Cardiac fibroblast (primary cell): Measurements from ENCODE around the gene CCNG1.
A peak's percentile ranks its signal among the peaks of the same experiment; 100 is the strongest.

ENCODE experiments used
- DNase-seq, 2 donors: peaks; one replicate each; pipeline versions ENCODE4 v3.0.0 to v3.0.0-alpha.2; 2010; ENCODE audit warnings: low read depth in 2 of 2
- H3K4me3 ChIP-seq, 2 donors: replicated peaks in 1 of 2; 1 replicate in 1 of 2; 2 replicates in 1 of 2; pipeline ENCODE4 v1.5.1; 2011; ENCODE audit warnings: low read depth in 2 of 2, low read length in 2 of 2, mild to moderate bottlenecking in 2 of 2, moderate library complexity in 1 of 2
- TF ChIP-seq, protein P1 (sequence below): IDR thresholded peaks from one replicate; pipeline ENCODE4 v1.5.1; 2011; ENCODE audit warnings: low read depth, mild to moderate bottlenecking, low read length, inconsistent platforms

The CCNG1 gene

DNA sequence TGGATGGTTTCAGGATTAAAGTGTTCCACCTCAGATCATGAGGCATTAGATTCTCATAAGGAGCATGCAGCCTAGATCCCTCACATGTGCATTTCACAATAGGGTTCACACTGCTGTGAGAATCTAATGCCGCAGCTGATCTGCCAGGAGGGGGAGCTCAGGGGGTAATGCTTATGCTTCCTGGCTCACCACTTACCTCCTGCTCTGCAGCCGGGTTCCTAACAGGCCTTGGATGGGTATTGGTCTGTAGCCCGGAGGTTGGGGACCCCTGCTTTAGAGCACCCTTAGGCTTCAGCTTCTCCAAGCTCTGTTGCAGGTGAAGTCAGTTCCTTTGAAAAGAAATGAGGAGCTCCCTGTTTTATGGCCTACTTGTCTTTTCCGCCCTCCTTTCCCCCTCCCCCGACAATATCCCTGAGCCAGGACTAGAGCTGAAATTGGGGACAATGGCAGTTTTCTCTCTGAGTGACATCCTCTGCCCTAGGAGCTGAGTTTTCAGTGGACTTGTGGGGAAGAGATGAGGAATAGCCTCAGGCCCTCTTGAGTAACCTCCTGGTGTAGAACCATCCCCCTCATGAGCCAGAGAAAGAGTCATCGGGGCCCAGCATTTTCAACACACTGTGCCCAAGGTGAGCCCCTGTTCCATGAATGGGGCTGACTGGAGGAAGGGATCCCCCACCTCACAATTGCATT lies 51.8 kb downstream of the CCNG1 start:
- TF ChIP-seq, protein P1, sequence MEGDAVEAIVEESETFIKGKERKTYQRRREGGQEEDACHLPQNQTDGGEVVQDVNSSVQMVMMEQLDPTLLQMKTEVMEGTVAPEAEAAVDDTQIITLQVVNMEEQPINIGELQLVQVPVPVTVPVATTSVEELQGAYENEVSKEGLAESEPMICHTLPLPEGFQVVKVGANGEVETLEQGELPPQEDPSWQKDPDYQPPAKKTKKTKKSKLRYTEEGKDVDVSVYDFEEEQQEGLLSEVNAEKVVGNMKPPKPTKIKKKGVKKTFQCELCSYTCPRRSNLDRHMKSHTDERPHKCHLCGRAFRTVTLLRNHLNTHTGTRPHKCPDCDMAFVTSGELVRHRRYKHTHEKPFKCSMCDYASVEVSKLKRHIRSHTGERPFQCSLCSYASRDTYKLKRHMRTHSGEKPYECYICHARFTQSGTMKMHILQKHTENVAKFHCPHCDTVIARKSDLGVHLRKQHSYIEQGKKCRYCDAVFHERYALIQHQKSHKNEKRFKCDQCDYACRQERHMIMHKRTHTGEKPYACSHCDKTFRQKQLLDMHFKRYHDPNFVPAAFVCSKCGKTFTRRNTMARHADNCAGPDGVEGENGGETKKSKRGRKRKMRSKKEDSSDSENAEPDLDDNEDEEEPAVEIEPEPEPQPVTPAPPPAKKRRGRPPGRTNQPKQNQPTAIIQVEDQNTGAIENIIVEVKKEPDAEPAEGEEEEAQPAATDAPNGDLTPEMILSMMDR: peak; percentile 31
- no peak overlapping the region for H3K4me3 ChIP-seq
- peak; percentile 35 to 57 for DNase-seq

GRCh38 chr5:163489745-163490075 lies 52.3 kb downstream of the CCNG1 start:
- DNase-seq: no peak
- TF ChIP-seq, protein P1: no peak

More at GRCh38 chr5:163489745-163490075, 52.3 kb downstream of the CCNG1 start:
- no peak overlapping the region for H3K4me3 ChIP-seq
